Cerebellar nuclear complex (tissue), 1 donor: ENCODE data around the gene SLC6A4.
"Not testable (repeated sequence)": the region's sequence is repeated elsewhere in the genome, so short reads cannot be mapped to it uniquely, and the experiment has no call there.

ENCODE experiments used
- DNase-seq, 2 experiments: peaks; one replicate each; lab custom pipeline; 2025; lab: John Stamatoyannopoulos, UW

Gene SLC6A4

DNA sequence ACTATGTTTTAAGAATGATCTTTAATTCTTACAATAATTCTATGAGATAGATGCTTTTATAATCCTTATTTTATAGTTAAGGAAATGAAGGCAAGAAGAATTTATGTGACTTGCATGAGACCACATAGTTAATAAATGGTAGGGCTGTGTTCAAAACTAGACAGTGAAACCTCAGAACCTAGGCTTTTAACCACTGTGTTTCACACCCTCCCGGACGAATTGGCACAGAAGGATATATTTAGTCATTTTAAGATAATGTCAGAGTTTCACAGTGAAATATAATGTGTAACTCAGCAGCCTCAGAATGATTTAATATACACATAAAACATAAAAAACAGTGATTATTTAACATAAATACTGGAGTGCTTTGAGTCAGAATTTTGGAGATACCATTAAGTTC lies 61.8 kb downstream of the SLC6A4 start:
- no peak for DNase-seq

- DNase-seq, result no peak
These were observed 62.9 kb downstream of the SLC6A4 start for GRCh38 chr17:30172560-30172959.

- no peak for DNase-seq
These were observed 65.0 kb downstream of the SLC6A4 start for GRCh38 chr17:30170415-30170987.

GRCh38 chr17:30165960-30166359 lies 69.5 kb downstream of the SLC6A4 start:
- no peak for DNase-seq

- DNase-seq, result no peak
These were observed 70.3 kb downstream of the SLC6A4 start for GRCh38 chr17:30165147-30165546.

DNA sequence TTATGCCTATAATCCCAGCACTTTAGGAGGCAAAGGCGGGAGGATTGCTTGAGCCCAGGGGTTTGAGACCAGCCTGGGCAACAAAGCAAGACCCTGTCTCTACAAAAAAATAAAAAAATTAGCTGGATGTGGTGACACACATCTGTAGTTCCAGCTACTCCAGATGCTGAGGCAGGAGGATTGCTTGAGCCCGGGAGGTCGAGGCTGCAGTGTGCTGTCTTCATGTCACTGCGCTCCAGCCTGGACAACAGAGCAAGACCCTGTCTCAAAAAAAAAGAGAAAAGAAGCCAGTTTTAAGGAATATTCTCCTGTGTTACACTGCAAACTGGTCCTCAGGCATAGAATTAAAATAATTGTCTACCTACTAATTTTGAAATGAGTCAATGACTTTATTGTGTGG lies 71.0 kb downstream of the SLC6A4 start:
- no peak for DNase-seq

- no peak for DNase-seq
These were observed 73.9 kb downstream of the SLC6A4 start for GRCh38 chr17:30161601-30162000.

- no peak for DNase-seq
These were observed 74.9 kb downstream of the SLC6A4 start for GRCh38 chr17:30160419-30161172.

- DNase-seq, result no peak
These were observed 76.4 kb downstream of the SLC6A4 start for GRCh38 chr17:30158896-30159625.

DNA sequence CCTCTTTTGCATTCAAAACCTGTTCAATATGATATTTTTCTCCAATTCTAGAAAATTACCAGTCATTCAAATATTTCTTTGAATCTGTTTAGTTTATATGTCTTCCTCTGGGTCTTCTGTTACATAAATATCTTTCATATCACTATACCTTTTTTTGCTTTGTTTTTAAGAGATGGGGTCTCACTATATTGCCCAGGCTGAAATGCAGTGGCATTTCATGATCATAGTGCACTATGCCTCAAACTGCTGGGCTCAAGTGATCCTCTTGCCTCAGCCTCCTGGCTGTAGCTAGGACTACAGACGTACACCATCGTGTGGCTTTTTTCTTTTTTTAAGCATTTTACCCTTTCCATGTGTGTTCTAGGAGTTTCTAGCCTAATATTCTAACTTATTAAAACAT lies 80.1 kb downstream of the SLC6A4 start:
- DNase-seq, result no peak

DNA sequence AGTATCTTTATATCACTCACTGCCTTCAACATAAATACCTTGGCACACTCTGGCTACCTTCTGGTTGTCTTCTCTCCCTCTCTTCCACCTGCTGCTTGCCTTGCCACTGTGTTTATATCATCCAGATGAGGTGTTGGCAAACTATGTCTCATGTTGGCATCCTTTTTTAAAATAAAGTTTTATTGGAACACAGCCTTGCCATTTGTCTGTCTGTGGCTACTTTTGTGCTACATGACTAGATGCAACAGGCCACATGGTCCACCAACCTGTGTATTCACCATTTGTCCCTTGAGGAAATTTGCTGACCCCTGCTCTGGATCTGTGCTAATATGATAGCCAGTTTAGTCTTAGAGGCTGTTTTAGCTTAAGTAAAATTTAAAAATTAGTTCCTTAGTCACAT lies 82.0 kb downstream of the SLC6A4 start:
- DNase-seq, result no peak

- no peak for DNase-seq
These were observed 84.0 kb downstream of the SLC6A4 start for GRCh38 chr17:30151471-30151870.

DNA sequence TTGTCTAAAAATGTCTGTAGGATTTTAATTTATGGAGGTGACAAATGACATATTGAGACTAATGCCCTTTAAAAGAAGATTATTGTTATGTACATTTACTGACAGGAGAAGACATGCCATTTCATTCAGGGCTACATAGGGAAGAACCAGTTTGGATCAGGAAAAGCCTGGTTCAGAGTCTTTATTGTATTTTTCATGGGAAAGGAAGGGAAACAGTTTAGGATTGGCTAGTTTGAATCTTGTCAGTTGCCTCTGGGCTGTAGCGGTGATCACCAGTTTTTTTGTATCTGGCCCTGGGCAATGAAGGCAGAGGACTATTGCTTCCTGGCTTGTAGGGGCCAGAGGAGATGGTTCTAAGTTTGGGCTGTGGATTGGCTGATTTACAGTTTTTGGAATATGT lies 87.1 kb downstream of the SLC6A4 start:
- no peak for DNase-seq

DNA sequence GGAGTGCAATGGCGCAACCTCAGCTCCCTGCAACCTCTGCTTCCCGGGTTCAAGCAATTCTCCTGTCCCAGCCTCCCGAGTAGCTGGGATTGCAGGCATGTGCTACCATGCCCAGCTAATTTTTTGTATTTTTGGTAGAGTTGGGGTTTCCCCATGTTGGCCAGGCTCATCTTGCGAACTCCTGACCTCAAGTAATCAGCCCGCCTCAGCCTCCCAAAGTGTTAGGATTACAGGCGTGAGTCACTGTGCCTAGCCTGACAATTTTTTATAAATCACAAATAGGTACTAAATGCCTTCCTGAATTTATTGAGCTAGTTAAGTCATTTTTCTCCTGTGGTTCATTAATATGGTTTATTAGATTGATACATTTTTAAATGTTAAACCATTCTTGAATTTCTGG lies 87.6 kb downstream of the SLC6A4 start:
- not testable (repeated sequence) for DNase-seq
